Suprapubic skin (tissue), 4 donors: ENCODE results near the gene ARHGEF11. TPM values are rescaled to one million over a fixed set of nuclear protein-coding genes. Genes with fewer than 3 reads are reported as not detected.

Experiments
- DNase-seq, 2 donors: peaks; one replicate each; pipeline ENCODE4 v3.0.0-alpha.2; 2019; ENCODE audit warnings: low spot score in 2 of 2
- H3K27ac ChIP-seq: fragments of 200-600 bp; sonication (generic); one replicate; pipeline ENCODE4 v1.5.1; 2019
- H3K27me3 ChIP-seq: fragments of 200-600 bp; sonication (generic); one replicate; pipeline ENCODE4 v1.5.1; 2019
- H3K36me3 ChIP-seq: fragments of 200-600 bp; sonication (generic); one replicate; pipeline ENCODE4 v1.5.1; 2019
- H3K4me1 ChIP-seq: fragments of 200-600 bp; sonication (generic); one replicate; pipeline ENCODE4 v1.5.1; 2019
- H3K4me3 ChIP-seq: fragments of 200-600 bp; sonication (generic); one replicate; pipeline ENCODE4 v1.5.1; 2019; ENCODE audit warnings: mild to moderate bottlenecking
- H3K9me3 ChIP-seq: fragments of 200-600 bp; sonication (generic); one replicate; pipeline ENCODE4 v1.5.1; 2019
- EP300 ChIP-seq: sonication (generic); formaldehyde crosslinking; IDR thresholded peaks from one replicate; pipeline ENCODE4 v1.6.1; 2017; ENCODE audit warnings: antibody characterized with exemption
- POLR2A ChIP-seq, 2 donors: fragments of 450-650 bp; IDR thresholded peaks; one replicate each; pipeline ENCODE4 v1.6.1; 2017; ENCODE audit warnings: antibody characterized with exemption in 2 of 2, mild to moderate bottlenecking in 2 of 2, moderate library complexity in 2 of 2
- POLR2AphosphoS5 ChIP-seq, 3 donors: sonication (generic); formaldehyde crosslinking; IDR thresholded peaks; one replicate each; pipeline ENCODE4 v1.6.1; 2017; ENCODE audit warnings: antibody characterized with exemption in 3 of 3
- WGBS: methylation state at CpG from one replicate; pipeline ENCODE4 v1.1.5; 2018; 5-methylcytosine and 5-hydroxymethylcytosine counted together
- total RNA-seq, 4 donors: library from RNA; depleted of rRNA; stranded (reverse); fragments of >200 nt; gene quantifications; one replicate each; pipeline ENCODE4 v1.1.0, GENCODE V29; 2016
- TF ChIP-seq, protein P1 (sequence below), 2 donors: fragments of 200-600 bp in 1 of 2; fragments of 450-650 bp in 1 of 2; sonication (generic) in 1 of 2; IDR thresholded peaks; one replicate each; pipeline ENCODE4 v1.5.1; 2016 to 2019; ENCODE audit warnings: antibody characterized with exemption in 2 of 2, mild to moderate bottlenecking in 1 of 2, moderate library complexity in 1 of 2

Gene ARHGEF11
- total RNA-seq, 4 donors from 2014 or later, result 30.7 to 46.1 (median 40.3) TPM

DNA sequence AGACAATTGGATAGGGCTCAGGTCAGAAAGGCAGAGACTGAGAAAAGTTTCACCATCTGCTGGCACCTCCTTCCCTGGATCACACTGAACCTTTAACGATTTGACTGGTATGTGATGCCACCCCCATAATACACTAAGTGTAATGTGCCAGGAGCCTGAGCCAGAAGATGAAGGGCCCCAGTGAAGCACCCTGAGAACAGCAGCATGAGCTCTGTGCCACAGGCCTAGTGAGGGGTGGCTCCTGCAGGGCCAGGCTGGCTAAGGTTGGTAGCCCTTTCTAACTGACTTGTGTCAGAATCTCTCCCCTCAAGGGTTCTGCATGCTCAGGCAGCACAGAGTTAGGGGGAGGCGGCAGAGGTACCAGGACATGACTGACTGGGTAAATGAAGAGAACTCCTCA, 38.9 kb downstream of the ARHGEF11 start:
- no peak for DNase-seq
- peaks cover 14% of the 10 kb centered on the region for H3K4me1 ChIP-seq

DNA sequence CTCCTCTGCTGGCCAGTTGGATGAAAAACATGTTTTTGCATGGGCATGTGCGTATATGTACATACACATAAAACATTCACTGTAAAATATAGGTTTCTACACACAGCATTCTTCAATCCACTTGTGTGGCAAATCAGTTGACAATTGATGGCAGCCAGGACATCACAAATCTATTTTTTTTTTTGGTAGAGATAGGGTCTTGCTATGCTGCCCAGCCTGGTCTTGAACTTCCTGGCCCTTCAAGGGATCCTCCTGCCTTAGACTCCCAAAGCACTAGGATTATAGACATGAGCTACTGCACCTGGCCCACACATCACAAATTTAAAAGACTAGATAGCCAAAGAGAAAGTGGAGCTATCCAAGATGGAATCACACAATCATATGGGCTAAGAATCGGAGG, 39.6 kb downstream of the ARHGEF11 start:
- 67% methylated on average over 2 of the region's 2 CpGs for WGBS
- no peak overlapping the region for H3K27ac ChIP-seq
- no peak for TF ChIP-seq POLR2A (IDR thresholded peaks at IDR 0.05)
- no peak for TF ChIP-seq EP300
- TF ChIP-seq, protein P1, sequence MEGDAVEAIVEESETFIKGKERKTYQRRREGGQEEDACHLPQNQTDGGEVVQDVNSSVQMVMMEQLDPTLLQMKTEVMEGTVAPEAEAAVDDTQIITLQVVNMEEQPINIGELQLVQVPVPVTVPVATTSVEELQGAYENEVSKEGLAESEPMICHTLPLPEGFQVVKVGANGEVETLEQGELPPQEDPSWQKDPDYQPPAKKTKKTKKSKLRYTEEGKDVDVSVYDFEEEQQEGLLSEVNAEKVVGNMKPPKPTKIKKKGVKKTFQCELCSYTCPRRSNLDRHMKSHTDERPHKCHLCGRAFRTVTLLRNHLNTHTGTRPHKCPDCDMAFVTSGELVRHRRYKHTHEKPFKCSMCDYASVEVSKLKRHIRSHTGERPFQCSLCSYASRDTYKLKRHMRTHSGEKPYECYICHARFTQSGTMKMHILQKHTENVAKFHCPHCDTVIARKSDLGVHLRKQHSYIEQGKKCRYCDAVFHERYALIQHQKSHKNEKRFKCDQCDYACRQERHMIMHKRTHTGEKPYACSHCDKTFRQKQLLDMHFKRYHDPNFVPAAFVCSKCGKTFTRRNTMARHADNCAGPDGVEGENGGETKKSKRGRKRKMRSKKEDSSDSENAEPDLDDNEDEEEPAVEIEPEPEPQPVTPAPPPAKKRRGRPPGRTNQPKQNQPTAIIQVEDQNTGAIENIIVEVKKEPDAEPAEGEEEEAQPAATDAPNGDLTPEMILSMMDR (IDR thresholded peaks at IDR 0.05), result no peak
- no peak for TF ChIP-seq POLR2AphosphoS5 (IDR thresholded peaks at IDR 0.05)

More for the DNA sequence above, 38.9 kb downstream of the ARHGEF11 start:
- TF ChIP-seq POLR2A (IDR thresholded peaks at IDR 0.05), result no peak
- no peak for TF ChIP-seq EP300
- TF ChIP-seq POLR2AphosphoS5 (IDR thresholded peaks at IDR 0.05), result no peak
- TF ChIP-seq, protein P1 (IDR thresholded peaks at IDR 0.05), result no peak
- H3K9me3 ChIP-seq, result no peaks in the 10 kb centered on the region
- no peak overlapping the region for H3K27ac ChIP-seq
- H3K4me3 ChIP-seq, result no peak overlapping the region
- H3K27me3 ChIP-seq, result no peaks in the 10 kb centered on the region
- no peaks in the 10 kb centered on the region for H3K36me3 ChIP-seq
- WGBS, result 69% methylated on average over 1 of the region's 2 CpGs

DNA sequence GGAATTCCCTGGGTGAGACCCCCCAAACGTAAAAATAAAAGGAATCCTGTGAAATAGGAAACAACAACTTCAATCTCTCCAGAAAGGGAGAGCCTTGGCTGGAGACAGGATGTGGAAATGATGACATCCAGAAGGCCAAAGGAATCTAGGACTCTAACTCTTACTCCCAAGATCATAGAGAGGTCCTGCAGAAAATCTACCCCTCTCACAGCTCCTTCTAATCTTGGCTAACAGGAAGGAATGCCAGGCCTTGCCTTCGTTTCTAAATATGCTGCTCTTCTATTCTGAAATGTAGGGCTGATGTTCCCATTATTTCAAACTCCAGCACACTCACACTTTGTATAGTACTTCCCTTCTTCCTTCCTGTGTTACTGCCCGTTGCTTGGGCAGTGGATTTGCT, 40.7 kb downstream of the ARHGEF11 start:
- Histone ChIP-seq H3K4me1 (peaks cover 14% of the 10 kb centered on the region), H3K4me3 (no peak overlapping the region), H3K27ac (no peak overlapping the region), H3K9me3 (no peaks in the 10 kb centered on the region), H3K36me3 (no peaks in the 10 kb centered on the region), H3K27me3 (no peaks in the 10 kb centered on the region)
- DNase-seq, result no peak
- TF ChIP-seq, protein P1 (IDR thresholded peaks at IDR 0.05), result no peak
- no peak for TF ChIP-seq POLR2AphosphoS5 (IDR thresholded peaks at IDR 0.05)
- no peak for TF ChIP-seq EP300
- TF ChIP-seq POLR2A (IDR thresholded peaks at IDR 0.05), result no peak
- 49% methylated on average over 3 of the region's 3 CpGs for WGBS

More for the DNA sequence above, 39.6 kb downstream of the ARHGEF11 start:
- no peaks in the 10 kb centered on the region for H3K36me3 ChIP-seq
- H3K4me3 ChIP-seq, result no peak overlapping the region
- peaks cover 14% of the 10 kb centered on the region for H3K4me1 ChIP-seq
- no peaks in the 10 kb centered on the region for H3K27me3 ChIP-seq
- DNase-seq, result no peak
- no peaks in the 10 kb centered on the region for H3K9me3 ChIP-seq

DNA sequence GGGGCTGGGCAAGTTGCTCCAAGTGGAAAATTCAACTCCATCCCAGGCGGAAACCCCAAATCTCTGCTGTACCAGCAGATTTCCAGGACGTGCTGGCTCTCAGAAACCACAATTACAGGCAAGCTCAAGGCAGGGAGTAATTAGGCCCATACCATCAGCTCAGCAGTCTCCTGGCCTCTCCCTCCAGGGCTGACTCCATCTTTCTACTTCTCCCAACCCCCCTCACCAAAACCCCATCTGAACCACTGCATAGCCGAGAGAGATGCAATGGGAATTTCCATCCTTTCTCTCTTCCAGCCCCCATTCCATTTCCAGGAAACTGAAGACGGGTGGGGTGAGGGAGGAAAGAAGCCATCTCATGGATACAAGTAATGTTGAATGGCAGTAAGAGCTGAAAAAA, 41.2 kb downstream of the ARHGEF11 start:
- H3K27me3 ChIP-seq, result no peaks in the 10 kb centered on the region
- no peaks in the 10 kb centered on the region for H3K36me3 ChIP-seq
- no peak for DNase-seq
- 79% methylated on average over 4 of the region's 4 CpGs for WGBS
- no peak overlapping the region for H3K4me3 ChIP-seq
- TF ChIP-seq POLR2AphosphoS5 (IDR thresholded peaks at IDR 0.05), result no peak
- TF ChIP-seq, protein P1 (IDR thresholded peaks at IDR 0.05), result no peak
- no peaks in the 10 kb centered on the region for H3K9me3 ChIP-seq
- H3K27ac ChIP-seq, result no peak overlapping the region
- peaks cover 14% of the 10 kb centered on the region for H3K4me1 ChIP-seq

DNA sequence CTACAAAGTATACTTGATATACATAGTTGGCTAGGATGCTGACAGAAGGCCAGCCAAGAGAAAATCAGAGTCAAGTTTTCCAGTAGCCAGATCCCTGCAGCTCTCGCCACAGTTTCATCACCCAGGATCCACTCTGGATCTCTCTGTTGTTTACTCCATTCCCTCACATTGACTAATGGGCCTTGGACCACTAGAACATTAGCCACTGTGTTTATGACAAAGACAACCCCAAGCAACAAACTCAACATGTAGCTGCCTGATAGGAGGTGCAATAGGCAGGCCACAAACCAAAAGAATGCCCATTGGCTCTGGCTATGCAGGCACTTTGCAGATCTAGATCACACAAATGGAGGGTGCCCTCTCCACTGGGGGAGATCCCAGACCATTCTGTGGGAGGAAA, 44.2 kb downstream of the ARHGEF11 start:
- WGBS, result 85% methylated on average over 1 of the region's 1 CpG
- TF ChIP-seq POLR2AphosphoS5 (IDR thresholded peaks at IDR 0.05) (no peak), POLR2A (IDR thresholded peaks at IDR 0.05) (no peak), EP300 (no peak)
- TF ChIP-seq, protein P1 (IDR thresholded peaks at IDR 0.05), result no peak

More for the DNA sequence above, 44.2 kb downstream of the ARHGEF11 start:
- Histone ChIP-seq H3K36me3 (no peaks in the 10 kb centered on the region), H3K4me1 (peaks cover 3% of the 10 kb centered on the region), H3K27me3 (no peaks in the 10 kb centered on the region), H3K9me3 (no peaks in the 10 kb centered on the region), H3K27ac (no peak overlapping the region), H3K4me3 (no peak overlapping the region)
- DNase-seq, result no peak
